Tibial nerve (tissue), 4 donors: Measurements from ENCODE around the gene LSM7.

Experiments used
- CTCF ChIP-seq, 5 experiments: fragments of 200-600 bp in 3 of 5; fragments of 450-650 bp in 2 of 5; sonication (generic) in 3 of 5; IDR thresholded peaks; one replicate each; pipeline ENCODE4 v1.5.1; 2016 to 2019; ENCODE audit warnings: antibody characterized with exemption in 5 of 5, mild to moderate bottlenecking in 3 of 5, moderate library complexity in 2 of 5
- EP300 ChIP-seq, 2 donors: sonication (generic); formaldehyde crosslinking; IDR thresholded peaks; one replicate each; pipeline ENCODE4 v1.6.1; 2017; ENCODE audit warnings: antibody characterized with exemption in 2 of 2, mild to moderate bottlenecking in 1 of 2
- POLR2A ChIP-seq, 2 donors: fragments of 450-650 bp; IDR thresholded peaks; one replicate each; pipeline ENCODE4 v1.6.1; 2017; ENCODE audit warnings: antibody characterized with exemption in 2 of 2, mild to moderate bottlenecking in 2 of 2, moderate library complexity in 2 of 2

GRCh38 chr19:2290441-2291184 lies 37.8 kb downstream of the LSM7 start:
- no peak for TF ChIP-seq POLR2A (IDR thresholded peaks at IDR 0.05)
- no peak for TF ChIP-seq CTCF (IDR thresholded peaks at IDR 0.05)
- no peak for TF ChIP-seq EP300 (IDR thresholded peaks at IDR 0.05)
